ENCODE results near the gene PXMP4.
A peak's percentile ranks its signal among the peaks of the same experiment; 100 is the strongest.

PXMP4 gene

GRCh38 chr20:33733654-33734576, 13.8 kb upstream of the PXMP4 start:
- peak in 1 of 10 donors; percentile 31 for DNase-seq
- intact Hi-C loops (cut with DNase I): loop anchor here (5.0 to 10.0 kb wide), 4 partner anchors 47 to 279 kb away; partner anchors contain the start of genes ACTL10, CHMP4B and E2F1

- intact Hi-C loops (cut with DNase I): loop anchor here (5.0 to 10.0 kb wide), 4 partner anchors 45 to 278 kb away; partner anchors contain the start of genes ACTL10, CHMP4B and E2F1
- peak; percentile 77 to 98 (median 84) for DNase-seq
Measured at GRCh38 chr20:33732166-33732970, 12.3 kb upstream of the PXMP4 start.

DNA sequence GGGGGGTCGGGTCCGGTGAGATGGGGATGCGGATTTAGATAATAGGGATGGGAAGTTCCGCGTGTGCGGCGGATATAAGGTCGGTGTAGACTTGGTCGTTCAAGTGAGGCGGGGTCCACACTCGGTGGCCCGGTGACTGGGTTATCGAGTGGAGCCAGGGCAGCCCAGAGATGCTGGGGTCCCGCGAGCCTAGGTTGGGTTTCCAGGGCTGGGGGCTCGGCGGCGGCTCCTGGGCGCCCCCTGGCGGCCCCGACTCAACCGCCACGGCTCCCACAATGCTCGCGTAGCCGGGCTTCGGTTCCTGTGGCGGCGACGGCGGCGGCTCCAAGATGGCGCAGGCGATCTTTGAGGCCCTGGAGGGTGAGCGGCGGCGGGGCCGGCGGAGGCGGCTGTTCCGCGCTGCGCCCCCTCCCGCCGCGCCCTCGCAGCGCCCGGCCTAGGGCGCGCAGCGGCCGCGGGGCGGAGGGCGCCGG, 11.6 kb upstream of the PXMP4 start, which contains the start of gene ZNF341:
Gene ZNF341, plus strand, starts transcription at position 304 of the 473 bp plus-strand sequence. Its CDS starts 26 bp downstream, at position 330.
- intact Hi-C loops (cut with DNase I): loop anchor here (5.0 to 10.0 kb wide), 4 partner anchors 44 to 277 kb away; partner anchors contain the start of genes ACTL10, CHMP4B and E2F1
- peak; percentile 78 to 98 (median 88) for DNase-seq

DNA sequence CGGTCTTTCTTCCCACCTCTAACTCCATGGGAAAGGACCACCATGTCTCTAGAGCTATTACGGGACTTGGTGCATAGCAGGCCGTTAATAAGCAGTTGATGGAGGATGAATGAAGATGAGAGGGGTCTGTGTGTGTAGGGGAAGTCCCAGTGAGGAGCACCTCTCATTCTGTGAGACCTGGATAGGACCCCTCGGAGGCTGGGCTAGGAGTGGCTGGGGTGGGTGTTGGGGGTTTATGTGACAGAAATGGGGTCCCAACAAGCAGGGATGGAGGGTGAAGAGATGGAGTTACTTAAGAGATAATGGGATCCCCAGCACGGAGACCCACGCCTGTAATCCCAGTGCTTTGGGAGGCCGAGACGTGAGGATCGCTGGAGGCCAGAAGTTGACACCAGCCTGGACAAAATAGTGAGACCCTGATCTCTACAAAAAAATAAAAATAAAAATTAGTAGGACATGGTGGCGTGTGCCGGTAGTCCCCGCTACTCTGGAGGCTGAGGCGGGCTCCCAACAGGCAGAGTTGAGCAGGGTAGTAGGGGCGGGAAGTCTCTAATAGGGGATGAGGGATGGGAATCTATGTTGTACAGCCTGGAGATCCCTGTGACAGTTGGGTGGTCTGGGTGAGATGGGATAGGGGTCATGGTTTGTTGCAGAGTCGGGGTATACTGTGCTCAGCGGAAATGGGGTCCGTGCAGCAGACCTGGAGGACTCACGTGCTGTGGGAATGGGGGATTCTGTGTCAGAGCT, 11.0 kb upstream of the PXMP4 start:
- intact Hi-C loops (cut with DNase I): loop anchor here (5.0 to 10.0 kb wide), 4 partner anchors 44 to 276 kb away; partner anchors contain the start of genes ACTL10, CHMP4B and E2F1

GRCh38 chr20:33729101-33729500, 9.0 kb upstream of the PXMP4 start:
- intact Hi-C loops (cut with DNase I): no loop called here
- DNase-seq: no peak

More for the DNA sequence above, 11.0 kb upstream of the PXMP4 start:
- DNase-seq: peak in 1 of 10 donors; percentile 54

- intact Hi-C loops (cut with DNase I): no loop called here
- no peak for DNase-seq
Measured at GRCh38 chr20:33728463-33728862, 8.4 kb upstream of the PXMP4 start.

GRCh38 chr20:33727806-33728205, 7.7 kb upstream of the PXMP4 start:
- intact Hi-C loops (cut with DNase I): no loop called here
- DNase-seq: no peak

GRCh38 chr20:33727115-33727479, 7.0 kb upstream of the PXMP4 start:
- no peak for DNase-seq
- intact Hi-C loops (cut with DNase I): no loop called here

DNA sequence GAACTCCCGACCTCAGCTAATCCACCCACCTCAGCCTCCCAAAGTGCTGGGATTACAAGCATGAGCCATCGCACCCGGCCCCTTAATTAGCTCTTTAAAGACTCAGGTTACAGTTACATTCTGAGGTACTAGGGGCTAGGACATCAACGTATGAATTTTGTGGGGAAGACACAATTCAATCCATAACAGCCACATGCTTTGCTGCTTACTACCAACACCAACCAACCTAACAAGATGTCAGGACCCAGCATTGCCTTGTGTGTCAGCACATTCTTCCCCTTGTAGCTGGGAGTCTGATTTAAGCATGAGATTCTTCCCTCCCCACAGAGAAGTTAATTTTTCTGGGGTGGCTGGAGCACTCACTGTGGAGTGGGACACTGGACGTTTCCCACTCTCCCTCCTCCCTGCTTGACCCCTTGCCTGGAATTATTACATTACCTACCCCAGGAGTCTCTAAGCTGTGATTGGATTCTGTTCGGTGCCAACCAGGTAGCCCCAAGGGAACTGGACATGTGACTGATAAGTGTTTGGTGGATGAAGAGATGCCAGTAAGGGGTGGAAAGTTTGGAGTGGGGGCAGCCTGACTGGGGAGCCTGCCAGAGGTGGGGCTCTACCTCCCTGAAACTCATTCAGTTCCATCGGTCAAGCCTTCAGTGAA, 5.6 kb upstream of the PXMP4 start:
- peak in 1 of 10 donors; percentile 11 for DNase-seq
- intact Hi-C loops (cut with DNase I): no loop called here

- intact Hi-C loops (cut with DNase I): no loop called here
- no peak for DNase-seq
Measured at GRCh38 chr20:33724439-33725094, 4.5 kb upstream of the PXMP4 start.

DNA sequence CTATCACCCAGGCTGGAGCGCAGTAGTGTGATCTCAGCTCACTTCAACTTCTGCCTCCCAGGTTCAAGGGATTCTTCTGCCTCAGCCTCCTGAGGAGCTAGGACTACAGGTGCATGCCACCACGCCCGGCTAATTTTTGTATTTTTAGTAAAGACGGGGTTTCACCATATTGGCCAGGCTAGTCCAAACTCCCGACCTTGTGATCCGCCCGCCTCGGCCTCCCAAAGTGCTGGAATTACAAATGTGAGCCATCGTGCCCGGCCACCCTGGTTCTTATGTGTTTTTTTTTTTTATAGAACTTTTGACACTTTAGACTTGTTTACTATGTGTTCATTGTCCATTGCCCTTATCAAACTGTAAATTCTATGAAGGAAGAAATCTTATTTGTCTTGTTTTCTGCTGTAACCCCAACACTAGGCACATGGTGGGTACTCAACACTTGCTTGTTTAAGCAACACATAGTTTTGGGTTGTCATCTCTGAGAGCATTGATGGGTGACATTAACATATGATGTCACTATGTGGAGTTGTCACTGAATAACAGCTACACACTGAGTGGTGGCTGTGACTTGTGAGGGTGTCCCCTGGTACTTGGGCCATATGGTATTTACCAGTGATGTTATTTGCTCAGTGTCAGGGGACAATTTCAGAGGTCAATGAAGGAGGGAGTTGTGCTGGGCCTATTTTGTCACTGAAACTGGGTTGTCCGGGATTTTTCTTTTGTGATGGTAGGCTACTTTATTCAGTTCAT, 1.5 kb upstream of the PXMP4 start:
- DNase-seq: no peak
- intact Hi-C loops (cut with DNase I): no loop called here

- DNase-seq: peak in 1 of 10 donors; percentile 57
- intact Hi-C loops (cut with DNase I): no loop called here
Measured at GRCh38 chr20:33719277-33719988, 677 bp downstream of the PXMP4 start.

GRCh38 chr20:33716498-33716897, 3.6 kb downstream of the PXMP4 start:
- no peak for DNase-seq
- intact Hi-C loops (cut with DNase I): no loop called here

DNA sequence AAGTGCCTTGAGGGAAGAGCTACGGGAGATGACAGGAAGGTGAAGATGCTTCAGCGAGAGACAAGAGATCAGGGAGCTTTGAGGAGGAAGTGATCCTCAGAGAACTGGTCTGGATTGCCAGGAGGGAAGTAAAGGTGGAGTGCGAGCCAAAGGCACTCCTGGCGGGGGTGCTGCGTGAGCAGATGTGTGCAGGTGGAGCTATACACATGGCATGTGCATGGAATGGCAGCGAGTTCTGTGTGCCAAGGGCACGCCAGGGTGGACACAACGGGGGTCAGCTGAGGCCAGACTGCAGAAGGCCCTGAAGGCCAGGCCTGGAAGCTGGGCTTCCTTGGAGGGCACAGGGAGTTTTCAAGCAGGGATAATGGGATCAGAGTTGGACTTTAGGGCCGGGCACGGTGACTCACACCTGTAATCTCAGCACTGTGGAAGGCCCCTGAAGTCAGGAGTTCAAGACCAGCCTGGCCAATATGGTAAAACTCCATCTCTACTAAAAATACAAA, 6.2 kb downstream of the PXMP4 start:
- DNase-seq: peak in 2 of 10 donors; percentile 30 to 56
- intact Hi-C loops (cut with DNase I): no loop called here

DNA sequence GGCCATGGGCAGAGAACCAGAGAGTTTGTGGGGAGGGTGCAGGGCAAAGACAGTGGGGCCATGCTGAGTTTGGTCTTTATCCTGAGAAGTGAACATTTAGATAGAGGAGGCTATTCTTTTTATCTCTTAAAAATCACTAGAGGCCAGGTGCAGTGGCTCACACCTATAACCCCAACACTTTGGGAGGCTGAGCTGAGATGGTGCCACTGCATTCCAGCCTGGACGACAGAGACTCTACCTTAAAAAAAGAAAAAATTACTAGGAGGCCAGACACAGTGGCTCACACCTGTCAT, 8.7 kb downstream of the PXMP4 start:
- intact Hi-C loops (cut with DNase I): no loop called here
- DNase-seq: peak in 1 of 10 donors; percentile 1

GRCh38 chr20:33710681-33711445, 9.2 kb downstream of the PXMP4 start:
- peak in 1 of 10 donors; percentile 23 for DNase-seq
- intact Hi-C loops (cut with DNase I): no loop called here

Measured in posterior cingulate gyrus (tissue), 11 donors.